Gastroesophageal sphincter (tissue), 4 donors: ENCODE results near the gene INTS7. TPM values are rescaled to one million over a fixed set of nuclear protein-coding genes. Genes with fewer than 3 reads are reported as not detected.

Experiments used
- ATAC-seq: fragments of 150-250 bp; one replicate; pipeline ENCODE4 v1.9.1; 2016; ENCODE audit warnings: mild to moderate bottlenecking, moderate library complexity
- H3K27ac ChIP-seq, 4 donors: fragments of 200-600 bp; sonication (generic) in 3 of 4; 1 replicate in 3 of 4; 2 replicates in 1 of 4; pipeline ENCODE4 v1.5.1; 2016 to 2019
- H3K27me3 ChIP-seq: fragments of 200-600 bp; sonication (generic); one replicate; pipeline ENCODE4 v1.5.1; 2019
- H3K36me3 ChIP-seq, 2 donors: fragments of 200-600 bp; sonication (generic); one replicate each; pipeline ENCODE4 v1.5.1; 2019; ENCODE audit warnings: control low read depth in 1 of 2
- H3K4me1 ChIP-seq, 3 donors: fragments of 200-600 bp; sonication (generic); 1 replicate in 2 of 3; 2 replicates in 1 of 3; pipeline ENCODE4 v1.5.1; 2016 to 2019; ENCODE audit warnings: control low read depth in 2 of 3
- H3K4me3 ChIP-seq, 2 donors: fragments of 200-600 bp; sonication (generic); one replicate each; pipeline ENCODE4 v1.5.1; 2019; ENCODE audit warnings: mild to moderate bottlenecking in 1 of 2, moderate library complexity in 1 of 2
- H3K9me3 ChIP-seq, 3 donors: fragments of 200-600 bp; sonication (generic); one replicate each; pipeline ENCODE4 v1.5.1; 2017 to 2019; ENCODE audit warnings: control low read depth in 2 of 3
- EP300 ChIP-seq: sonication (generic); formaldehyde crosslinking; IDR thresholded peaks from one replicate; pipeline ENCODE4 v1.6.1; 2017; ENCODE audit warnings: antibody characterized with exemption, mild to moderate bottlenecking
- POLR2A ChIP-seq, 2 donors: fragments of 450-650 bp; IDR thresholded peaks; one replicate each; pipeline ENCODE4 v1.6.1; 2017; ENCODE audit warnings: antibody characterized with exemption in 2 of 2, mild to moderate bottlenecking in 2 of 2, moderate library complexity in 1 of 2
- POLR2AphosphoS5 ChIP-seq: sonication (generic); formaldehyde crosslinking; IDR thresholded peaks from one replicate; pipeline ENCODE4 v1.6.1; 2017; ENCODE audit warnings: antibody characterized with exemption
- WGBS, 2 donors: methylation state at CpG; one replicate each; pipeline ENCODE4 v1.1.5; 2018; ENCODE audit warnings: low coverage in 1 of 2; 5-methylcytosine and 5-hydroxymethylcytosine counted together
- total RNA-seq, 4 donors: library from RNA; depleted of rRNA; stranded (reverse); fragments of >200 nt; gene quantifications; one replicate each; pipeline ENCODE4 v1.1.0, GENCODE V29; 2016
- TF ChIP-seq, protein P1 (sequence below), 4 experiments: fragments of 200-600 bp in 2 of 4; fragments of 450-650 bp in 2 of 4; sonication (generic) in 1 of 4; IDR thresholded peaks; one replicate each; pipeline ENCODE4 v1.5.1; 2017 to 2019; ENCODE audit warnings: antibody characterized with exemption in 4 of 4, mild to moderate bottlenecking in 2 of 4, moderate library complexity in 2 of 4

INTS7 gene
- total RNA-seq, 4 donors from 2014 or later = 6.1 to 14.2 (median 8.2) TPM

DNA sequence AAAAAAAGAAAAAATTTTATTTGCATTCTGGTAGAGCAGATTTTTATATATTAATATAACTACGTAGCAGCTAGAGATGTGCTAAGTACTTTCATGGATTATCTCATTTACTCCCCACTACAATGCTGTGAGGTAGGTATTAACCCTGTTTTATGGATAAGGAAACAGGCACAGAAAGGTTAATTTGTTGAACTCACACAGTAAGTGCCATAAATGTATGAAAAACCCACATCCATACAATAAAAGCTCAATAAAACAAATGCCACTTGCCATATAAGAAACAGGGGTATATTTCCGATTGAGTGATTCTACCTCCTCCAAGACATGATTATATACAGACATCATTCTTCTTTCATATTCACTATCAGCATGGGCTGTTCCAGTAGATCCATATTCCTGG, 83.1 kb downstream of the INTS7 start:
- Histone ChIP-seq H3K9me3 (no peaks in the 10 kb centered on the region), H3K4me1 (no peaks in the 10 kb centered on the region), H3K27ac (no peak overlapping the region), H3K27me3 (no peaks in the 10 kb centered on the region), H3K4me3 (no peak overlapping the region), H3K36me3 (peaks cover 0 to 21% of the 10 kb centered on the region in 2 donors)
- no peak for ATAC-seq
- WGBS, 2 donors = 89 to 95% methylated on average over 2 of the region's 2 CpGs
- TF ChIP-seq, protein P1, sequence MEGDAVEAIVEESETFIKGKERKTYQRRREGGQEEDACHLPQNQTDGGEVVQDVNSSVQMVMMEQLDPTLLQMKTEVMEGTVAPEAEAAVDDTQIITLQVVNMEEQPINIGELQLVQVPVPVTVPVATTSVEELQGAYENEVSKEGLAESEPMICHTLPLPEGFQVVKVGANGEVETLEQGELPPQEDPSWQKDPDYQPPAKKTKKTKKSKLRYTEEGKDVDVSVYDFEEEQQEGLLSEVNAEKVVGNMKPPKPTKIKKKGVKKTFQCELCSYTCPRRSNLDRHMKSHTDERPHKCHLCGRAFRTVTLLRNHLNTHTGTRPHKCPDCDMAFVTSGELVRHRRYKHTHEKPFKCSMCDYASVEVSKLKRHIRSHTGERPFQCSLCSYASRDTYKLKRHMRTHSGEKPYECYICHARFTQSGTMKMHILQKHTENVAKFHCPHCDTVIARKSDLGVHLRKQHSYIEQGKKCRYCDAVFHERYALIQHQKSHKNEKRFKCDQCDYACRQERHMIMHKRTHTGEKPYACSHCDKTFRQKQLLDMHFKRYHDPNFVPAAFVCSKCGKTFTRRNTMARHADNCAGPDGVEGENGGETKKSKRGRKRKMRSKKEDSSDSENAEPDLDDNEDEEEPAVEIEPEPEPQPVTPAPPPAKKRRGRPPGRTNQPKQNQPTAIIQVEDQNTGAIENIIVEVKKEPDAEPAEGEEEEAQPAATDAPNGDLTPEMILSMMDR (IDR thresholded peaks at IDR 0.05) = no peak
- TF ChIP-seq POLR2AphosphoS5 (no peak), POLR2A (IDR thresholded peaks at IDR 0.05) (no peak), EP300 (no peak)

DNA sequence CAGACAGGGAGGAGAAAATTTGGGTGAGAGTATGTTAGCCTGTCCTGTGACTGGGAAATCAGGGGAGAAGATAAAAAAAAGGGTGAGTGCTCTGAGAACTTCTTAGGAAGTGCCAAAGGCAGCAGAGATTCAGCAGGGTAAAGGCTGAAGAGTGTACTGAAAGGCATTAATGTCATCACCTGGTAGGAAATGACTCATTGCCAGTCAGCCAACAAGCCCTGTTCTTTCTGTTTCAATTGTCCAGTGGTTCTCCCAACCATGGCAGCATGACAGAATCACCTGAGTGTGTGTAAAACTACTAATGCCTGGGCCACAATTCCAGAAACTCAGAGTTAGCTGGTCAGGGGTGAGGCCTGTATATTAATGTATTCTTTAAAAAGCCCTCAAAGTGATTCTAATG, 83.5 kb downstream of the INTS7 start:
- peaks cover 0 to 17% of the 10 kb centered on the region in 2 donors for H3K36me3 ChIP-seq
- H3K27ac ChIP-seq = no peak overlapping the region
- TF ChIP-seq POLR2AphosphoS5 = no peak
- no peak for TF ChIP-seq POLR2A (IDR thresholded peaks at IDR 0.05)
- TF ChIP-seq, protein P1 (IDR thresholded peaks at IDR 0.05) = no peak
- TF ChIP-seq EP300 = no peak
- H3K4me3 ChIP-seq = no peak overlapping the region
- no peak for ATAC-seq
- H3K4me1 ChIP-seq = no peaks in the 10 kb centered on the region
- no peaks in the 10 kb centered on the region for H3K27me3 ChIP-seq
- H3K9me3 ChIP-seq = no peaks in the 10 kb centered on the region

DNA sequence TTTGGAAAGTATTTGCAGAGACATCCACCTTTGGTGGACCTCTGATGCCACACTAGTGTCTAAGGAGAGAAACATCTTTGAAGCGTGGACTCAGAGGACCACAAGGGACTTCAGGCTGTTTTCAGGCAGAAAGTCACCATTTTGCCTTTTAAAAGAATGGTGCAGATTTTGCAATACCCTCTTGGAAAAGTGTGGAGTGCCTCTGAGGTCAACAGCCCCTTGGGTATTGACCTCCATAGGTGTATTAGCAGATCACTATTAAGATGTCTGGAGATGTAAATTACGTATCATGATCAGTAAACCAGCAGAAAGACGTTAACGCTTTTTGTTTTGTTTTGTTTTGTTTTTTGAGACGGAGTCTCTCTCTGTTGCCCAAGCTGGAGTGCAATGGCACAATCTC, 87.0 kb downstream of the INTS7 start:
- 92 to 100% methylated on average over 1 to 5 of the region's 5 CpGs for WGBS, 2 donors
- no peak for TF ChIP-seq POLR2AphosphoS5
- no peaks in the 10 kb centered on the region for H3K4me1 ChIP-seq

DNA sequence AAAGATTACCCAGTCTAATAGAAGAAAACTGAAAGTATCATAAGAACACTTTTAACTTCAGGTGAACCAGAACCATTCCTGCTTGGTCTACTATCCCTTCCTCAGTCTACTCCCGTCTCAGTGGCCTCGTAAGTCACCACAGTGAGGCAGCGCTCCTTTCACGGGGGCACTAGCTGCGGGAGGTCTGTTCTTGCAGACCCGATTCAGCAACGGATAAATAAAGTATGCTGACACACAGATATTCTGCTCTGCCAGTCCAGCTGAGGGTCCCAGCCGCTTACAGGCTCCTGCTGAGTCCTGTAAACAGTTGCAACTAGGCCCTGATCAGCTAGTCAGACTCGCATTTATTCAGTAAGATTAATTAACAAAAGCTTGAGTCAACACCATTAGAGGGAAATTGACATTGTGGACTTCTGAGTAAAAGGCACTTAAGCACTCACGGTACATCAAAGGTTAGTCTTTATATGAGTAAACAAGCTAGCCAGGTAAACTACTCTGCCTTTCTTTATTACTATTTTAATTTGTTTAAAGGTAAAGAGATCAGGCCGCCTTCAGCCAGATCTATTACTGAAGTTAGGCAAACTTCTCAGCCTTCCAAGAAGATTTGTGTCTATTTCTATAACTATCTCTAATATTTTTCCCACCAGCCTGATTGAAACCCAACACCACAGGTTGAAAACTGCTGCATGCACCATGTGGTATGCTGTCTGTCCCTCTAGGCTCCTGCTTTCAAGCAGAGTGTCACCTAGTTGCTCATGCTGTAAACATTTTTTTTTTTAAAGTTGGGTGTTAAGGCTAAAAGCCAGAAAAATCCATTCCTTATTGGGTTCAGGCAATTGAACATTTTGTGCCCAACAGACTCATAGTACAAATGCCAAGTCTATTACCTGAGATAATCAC, 87.7 kb downstream of the INTS7 start:
- Histone ChIP-seq H3K27me3 (no peaks in the 10 kb centered on the region), H3K27ac (no peak overlapping the region), H3K4me1 (no peaks in the 10 kb centered on the region), H3K9me3 (no peaks in the 10 kb centered on the region), H3K36me3 (peaks cover 0 to 37% of the 10 kb centered on the region in 2 donors), H3K4me3 (no peak overlapping the region)
- WGBS, 2 donors = 64 to 73% methylated on average over 3 to 11 of the region's 11 CpGs
- TF ChIP-seq, protein P1 (IDR thresholded peaks at IDR 0.05) = no peak
- no peak for ATAC-seq

More for the DNA sequence above, 87.0 kb downstream of the INTS7 start:
- Histone ChIP-seq H3K9me3 (no peaks in the 10 kb centered on the region), H3K27ac (no peak overlapping the region), H3K36me3 (peaks cover 0 to 37% of the 10 kb centered on the region in 2 donors), H3K27me3 (no peaks in the 10 kb centered on the region), H3K4me3 (no peak overlapping the region)
- ATAC-seq = no peak

DNA sequence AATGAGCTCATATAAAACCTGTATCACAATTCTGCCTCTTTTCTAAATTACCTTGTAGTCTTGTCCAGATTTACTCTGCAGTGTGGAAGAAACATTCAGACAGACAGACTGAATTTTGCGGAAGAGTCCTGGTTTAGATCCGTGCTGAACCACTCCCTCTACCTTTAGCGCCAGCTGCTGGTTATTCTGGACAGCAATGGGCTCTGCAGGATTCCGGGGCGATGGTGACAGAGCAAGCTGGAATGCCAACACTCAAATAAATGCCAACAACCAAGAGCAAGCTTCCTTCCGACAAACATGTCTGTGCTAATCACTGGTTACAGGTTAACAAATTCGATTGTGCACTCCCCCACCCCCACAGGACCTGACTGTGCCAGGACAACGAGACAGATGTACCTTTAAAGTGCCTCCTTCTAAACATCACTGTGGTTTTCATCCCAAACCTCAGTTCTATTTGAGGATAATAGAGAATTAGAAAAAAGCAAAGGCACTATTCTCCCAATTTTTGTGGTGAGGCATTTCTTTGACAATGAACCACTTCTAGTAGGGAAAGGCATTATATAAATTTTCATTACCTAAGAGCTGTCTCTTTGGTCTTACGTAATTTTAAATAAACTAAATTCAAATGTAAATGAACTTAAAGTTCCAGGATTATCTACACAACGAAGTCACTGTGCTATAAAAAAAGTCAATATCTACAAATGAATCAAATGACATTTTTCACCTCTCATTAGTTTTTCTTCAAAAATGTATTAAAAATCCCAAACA, 90.4 kb downstream of the INTS7 start:
- Histone ChIP-seq H3K4me3 (no peak overlapping the region), H3K36me3 (peaks cover 0 to 35% of the 10 kb centered on the region in 2 donors), H3K27me3 (no peaks in the 10 kb centered on the region), H3K9me3 (no peaks in the 10 kb centered on the region), H3K27ac (no peak overlapping the region), H3K4me1 (no peaks in the 10 kb centered on the region)
- WGBS, 2 donors = 62 to 81% methylated on average over 10 of the region's 10 CpGs
- ATAC-seq = no peak
- TF ChIP-seq POLR2A (IDR thresholded peaks at IDR 0.05) (no peak), EP300 (no peak), POLR2AphosphoS5 (no peak)
- TF ChIP-seq, protein P1 (IDR thresholded peaks at IDR 0.05) = peak in 1 of 4 experiments; percentile 36
